Kasumi-1 (cell line): ENCODE measurements around the gene PARL.
A peak's percentile ranks its signal among the peaks of the same experiment; 100 is the strongest.
"Not testable (repeated sequence)": the region's sequence is repeated elsewhere in the genome, so short reads cannot be mapped to it uniquely, and the experiment has no call there.

ENCODE experiments used
- DNase-seq, 2 experiments: peaks; one replicate each; lab custom pipeline; 2025; lab: John Stamatoyannopoulos, UW

Gene PARL

DNA sequence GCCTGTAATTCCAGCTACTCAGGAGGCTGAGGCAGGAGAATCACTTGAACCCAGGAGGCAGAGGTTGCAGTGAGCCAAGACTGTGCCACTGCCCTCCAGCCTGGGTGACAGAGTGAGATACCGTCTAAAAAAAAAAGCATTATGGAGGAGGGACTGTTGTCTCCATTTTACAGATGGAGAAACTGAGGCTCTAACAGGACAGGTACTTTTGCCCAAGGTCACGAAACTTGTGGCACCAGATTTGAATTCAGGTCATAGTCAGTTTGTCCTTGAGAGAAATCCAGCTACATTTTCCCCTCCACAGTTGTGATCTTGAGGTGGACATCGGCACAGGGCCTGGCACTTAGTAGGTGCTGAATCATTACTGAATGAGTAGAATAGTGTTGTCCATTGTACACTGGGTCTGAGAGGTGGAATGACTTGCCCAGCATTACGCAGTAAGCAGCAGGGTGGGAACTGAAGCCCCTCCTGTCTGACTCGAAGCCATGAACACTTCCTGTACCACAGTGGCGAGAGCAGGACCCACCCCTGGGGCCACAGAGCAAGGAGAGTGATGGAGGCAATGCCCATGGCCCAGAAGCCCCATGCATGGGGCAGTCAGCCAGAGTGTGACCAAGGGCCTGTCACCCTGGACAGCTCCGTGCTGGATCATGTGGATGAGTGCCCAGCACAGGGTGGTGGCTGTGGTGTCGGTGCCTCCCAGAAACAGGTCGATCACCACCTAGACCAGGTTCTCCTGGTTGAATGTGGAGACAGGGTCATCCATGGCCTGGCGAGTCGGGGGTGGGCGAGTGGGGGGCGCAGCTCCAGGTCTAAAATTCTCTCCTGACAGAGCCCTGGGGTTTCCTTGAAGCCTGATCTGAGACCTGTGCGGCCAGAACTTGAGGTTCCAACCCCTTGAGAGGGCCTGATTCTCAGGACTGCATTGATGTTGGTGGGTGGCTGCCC, 20.4 kb upstream of the PARL start:
- no peak for DNase-seq

DNA sequence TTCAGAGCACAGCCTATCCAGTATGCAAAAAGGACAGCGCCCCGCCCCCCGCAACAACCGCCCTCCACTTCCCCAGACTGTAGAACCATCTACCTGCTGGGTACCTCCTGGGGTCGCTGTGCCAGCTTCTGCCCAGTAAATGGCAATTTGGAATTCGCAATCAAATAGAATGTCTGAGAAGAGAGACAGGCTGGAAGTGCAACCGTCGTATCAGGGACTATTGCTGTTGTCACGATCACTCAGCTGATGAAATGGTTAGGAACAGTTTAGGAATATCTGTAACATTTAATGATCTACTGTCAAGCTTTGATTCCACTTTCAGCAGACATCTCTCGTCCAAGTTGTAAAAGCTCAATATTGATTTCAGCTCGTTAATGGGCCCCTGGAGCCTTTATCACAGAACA, 13.3 kb upstream of the PARL start:
- DNase-seq = no peak

DNA sequence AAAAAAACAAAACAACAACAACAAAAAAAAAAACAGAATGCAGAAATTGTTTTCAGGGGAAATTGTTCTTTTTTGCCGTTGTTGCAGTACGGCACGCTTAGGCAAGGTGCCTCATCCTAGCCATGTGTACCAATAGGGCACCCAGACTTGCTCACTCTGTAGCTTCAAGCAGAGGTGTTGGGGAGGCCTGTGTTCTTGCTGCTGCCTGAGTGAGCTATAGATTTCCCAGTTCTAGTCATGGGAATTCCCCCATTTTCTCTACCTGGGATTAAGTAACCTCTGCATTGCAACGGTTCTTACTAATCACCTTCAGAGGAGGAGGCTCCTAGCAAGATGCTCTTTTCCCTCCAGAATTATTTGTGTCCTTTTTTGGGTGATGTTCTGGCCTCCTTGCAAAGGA, 12.9 kb upstream of the PARL start:
- no peak for DNase-seq

DNA sequence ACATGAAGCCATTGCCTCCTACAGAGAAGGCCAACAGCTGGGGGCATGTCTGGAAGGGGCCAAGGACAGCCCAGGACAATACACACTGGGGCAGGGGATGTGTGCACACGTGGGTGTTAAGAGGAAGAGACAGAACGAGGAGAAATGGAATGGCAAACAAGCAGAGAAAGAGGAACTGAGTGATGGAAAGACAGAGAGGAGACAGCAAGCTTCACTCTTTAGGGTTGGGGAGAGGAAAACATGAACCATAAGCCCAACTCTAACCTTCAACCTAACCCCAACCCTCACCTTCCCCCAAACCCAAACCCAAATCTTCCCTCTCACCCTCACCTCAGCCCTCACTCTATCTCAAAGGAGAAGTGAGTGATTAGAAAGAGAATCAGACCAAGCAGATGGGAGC, 11.9 kb upstream of the PARL start:
- DNase-seq = no peak

DNA sequence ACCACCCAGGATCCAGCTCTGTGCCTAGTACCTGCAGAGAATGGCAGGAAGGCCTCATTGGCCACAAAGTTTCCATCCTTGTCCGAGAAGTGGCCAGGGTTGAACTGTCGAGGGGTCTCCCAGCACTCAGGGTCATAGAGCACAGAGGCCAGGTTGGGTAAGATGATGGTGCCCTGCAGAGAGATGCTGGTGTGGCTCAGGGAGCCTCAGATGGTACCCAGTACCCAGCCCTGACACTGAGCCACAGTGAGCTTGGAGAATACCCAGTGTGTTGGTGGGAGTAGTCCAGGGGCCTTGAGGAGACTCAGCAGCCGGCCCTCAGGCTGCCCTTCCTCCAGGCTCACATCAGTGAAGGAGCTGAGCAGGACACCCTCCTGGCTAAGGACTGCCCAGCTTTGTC, 11.5 kb upstream of the PARL start:
- DNase-seq = no peak

DNA sequence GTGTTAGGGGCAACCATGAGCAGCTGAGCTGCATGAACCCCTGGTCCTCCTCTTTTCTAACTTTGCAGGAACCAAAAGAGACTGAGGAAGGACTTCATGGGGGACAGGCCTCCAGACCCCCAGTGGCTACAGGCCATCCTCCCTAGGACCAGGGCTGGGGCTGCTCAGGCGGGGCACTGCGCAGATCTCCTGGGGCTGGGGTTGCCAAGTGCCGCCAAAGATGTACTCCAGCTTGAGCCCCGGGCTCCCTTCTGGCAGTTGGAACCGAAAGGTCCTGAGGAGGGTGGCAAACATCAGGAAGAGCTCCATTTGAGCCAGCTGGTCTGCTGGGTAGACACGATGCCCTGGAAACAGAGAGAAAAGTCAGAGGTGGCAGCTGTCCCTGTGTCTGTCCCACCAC, 11.1 kb upstream of the PARL start:
- DNase-seq = no peak

DNA sequence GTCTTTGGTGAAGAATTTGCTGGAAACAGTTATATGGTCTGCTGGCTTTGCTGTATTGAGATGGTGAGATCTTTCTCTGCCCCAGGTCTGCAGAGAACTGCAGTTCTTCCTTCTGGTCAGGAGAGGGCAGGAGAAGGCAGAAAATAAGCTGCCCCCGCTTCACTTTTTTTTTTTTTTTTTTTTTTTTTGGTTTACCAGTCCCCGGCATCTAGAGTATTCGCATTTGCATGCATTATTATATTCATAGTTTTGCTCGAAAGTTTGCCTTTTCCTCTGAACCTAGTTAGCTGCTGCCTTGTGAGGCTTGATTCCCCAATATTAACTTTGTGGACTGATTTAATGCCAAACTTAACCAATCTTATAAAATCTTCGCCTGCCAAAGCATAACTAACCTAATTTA, 10.6 kb upstream of the PARL start:
- peak; percentile 62 to 78 for DNase-seq

DNA sequence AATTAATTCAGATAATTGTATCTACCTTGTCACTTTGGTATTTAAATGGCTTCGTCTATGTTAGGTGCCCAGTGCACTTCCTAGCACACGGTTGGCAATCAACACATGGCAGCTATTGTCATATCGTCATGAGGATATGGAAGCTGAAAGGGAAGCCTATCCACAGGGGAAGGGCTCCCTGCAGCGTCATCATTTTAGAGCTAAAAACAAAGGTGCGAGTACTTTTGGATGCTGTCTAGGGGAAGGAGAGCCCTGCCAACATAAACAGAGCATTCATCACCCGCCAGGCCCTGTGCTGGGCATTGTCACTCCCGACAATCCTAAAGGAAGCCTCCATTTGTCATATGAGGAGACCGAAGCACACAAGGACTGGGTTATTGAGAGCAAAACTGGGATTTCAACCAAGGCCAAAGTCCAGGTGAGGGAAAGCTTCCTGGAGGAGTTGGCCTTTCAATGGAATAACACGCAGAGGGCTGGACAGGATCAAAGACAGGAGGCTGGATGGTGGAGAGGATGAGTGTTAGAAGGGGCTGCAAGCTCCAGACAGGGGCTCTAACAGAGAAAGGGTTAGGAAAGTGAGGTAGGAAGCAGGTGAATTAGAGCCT, 8.0 kb upstream of the PARL start:
- no peak for DNase-seq

DNA sequence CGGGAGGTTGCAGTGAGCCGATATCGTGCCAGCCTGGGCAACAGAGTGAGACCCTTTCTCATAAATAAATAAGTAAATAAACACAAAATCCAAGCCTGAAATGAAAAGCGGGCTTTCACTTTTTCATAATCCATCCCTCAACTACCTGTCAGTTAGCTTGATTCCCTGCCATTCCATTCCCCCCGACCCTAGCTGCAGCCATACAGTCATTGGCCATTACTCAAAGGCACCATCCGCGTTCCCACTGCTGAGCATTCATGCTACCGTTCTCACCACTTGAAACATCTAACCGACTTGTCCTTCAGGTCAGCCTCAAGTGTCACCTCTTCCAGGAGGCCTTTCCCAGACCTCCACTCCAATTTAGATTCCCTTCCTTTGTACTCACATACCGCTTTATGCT, 1.1 kb upstream of the PARL start:
- DNase-seq = no peak

DNA sequence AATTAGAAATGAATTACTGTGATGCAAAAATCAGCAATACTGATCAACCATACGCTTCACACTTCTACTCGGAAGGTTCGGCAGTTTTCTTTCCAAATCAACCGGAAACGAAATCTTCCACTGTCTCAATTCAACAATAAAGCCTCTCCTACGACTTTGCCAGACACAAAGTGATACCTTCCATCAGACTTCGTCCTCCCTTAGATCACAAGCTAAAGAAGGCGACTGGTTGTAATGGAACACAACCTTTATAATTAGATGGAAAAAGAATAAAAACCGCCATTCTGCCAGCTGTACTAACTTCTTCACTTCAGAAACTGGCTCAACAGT, 618 bp downstream of the PARL start:
- no peak for DNase-seq

DNA sequence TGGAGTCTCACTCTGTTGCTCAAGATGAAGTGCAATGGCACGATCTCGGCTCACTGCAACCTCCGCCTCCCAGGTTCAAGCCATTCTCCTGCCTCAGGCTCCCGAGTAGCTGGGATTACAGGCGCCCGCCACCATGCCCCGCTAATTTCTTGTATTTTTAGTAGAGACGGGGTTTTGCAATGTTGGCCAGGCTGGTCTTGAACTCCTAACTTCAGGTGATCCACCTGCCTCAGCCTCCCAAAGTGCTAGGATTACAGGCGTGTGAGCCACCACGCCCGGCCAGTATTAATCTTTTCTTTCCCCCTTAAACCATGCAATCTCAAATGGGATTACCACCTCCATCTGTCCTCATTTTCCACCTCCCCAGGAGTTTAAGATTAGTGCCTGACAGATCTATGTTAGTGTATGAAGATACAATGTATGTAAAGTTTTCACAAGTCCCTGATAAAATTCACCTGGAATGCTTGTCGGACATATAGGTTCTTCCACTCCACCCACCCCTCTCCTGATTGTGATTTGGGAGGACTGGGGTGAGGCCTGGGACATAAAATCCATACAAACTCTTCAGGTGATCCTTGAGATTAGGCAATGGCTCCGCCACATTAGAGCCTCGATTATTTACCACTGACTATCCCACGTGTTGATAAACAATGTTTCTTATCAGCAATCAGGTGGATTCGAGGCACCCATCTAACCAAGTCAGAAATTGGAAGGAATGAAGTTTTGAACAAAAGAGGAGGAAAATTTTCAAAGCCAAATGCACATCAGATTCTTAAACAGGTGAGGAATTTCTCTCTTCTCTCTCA, 1.2 kb downstream of the PARL start:
- no peak for DNase-seq

DNA sequence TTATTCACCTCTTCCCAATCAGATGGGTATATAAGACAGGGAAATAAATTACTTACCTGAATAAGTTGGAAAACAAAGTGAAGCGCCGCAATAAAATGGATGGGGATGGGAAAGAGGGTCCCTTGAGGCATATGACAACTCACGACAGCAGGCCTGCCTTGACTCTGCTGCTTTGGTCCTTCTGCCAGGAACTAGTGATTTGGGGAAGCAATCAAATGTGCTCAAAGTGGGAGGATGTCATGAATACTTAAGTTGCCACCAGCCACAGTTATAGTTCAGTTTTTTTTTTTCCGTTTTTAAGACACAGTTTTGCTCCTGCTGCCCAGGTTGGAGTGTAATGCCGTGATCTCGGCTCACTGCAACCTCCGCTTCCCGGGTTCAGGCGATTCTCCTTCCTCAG, 4.6 kb downstream of the PARL start:
- peak in 1 of 2 experiments; percentile 33 for DNase-seq

DNA sequence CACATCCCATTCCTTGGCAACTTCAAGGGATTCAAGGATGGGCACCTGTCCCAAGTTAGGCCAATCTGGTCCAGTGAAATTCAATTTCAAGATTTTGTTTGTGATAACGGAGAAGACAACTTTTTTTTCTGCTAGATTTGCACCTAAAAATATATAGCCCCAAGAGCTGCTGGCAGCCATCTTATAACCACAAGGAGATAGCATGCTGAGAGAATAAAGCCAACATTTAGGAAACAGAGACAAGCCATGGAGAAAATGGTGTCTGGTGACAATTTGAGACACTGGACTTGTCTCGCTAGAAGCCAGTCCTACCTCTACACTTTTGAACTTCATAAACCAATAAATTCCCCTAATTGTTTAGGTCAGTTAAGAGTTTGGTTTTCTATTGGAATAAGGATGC, 5.4 kb downstream of the PARL start:
- no peak for DNase-seq

DNA sequence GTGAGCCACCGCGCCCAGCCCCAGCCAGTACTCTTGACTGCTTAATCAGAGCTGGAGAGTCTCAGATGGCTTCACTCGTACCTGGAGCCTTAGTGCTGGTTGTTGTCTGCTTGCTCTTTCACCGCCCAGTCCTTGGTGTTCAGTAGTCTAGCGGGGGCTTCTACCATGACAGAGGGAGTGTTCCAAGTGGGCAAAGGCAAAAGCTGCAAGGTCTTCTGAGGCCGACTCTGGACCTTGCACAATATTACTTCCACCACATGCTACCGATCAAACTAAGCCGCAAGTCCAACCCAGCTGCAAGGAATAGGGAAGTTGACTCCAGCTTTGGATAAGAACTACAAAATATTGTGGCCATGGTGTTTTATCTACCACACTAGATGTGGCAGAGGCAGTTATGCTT, 6.6 kb downstream of the PARL start:
- DNase-seq = peak; percentile 97 to 98

DNA sequence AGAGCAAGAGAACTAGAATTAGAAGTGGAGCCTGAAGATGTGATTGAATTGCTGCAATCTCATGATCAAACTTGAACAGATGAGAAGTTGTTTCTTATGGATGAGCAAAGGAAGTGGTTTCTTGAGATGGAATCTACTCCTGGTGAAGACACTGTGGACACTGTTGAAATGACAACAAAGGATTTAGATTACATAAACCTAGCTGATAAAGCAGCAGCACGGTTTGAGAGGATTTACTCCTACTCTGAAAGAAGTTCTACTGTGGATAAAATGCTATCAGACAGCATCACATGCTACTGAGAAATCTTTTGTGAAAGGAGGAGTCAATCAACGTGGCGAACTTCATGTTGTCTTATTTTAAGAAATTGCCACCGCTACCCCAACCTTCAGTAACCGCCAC, 7.5 kb downstream of the PARL start:
- not testable (repeated sequence) for DNase-seq

DNA sequence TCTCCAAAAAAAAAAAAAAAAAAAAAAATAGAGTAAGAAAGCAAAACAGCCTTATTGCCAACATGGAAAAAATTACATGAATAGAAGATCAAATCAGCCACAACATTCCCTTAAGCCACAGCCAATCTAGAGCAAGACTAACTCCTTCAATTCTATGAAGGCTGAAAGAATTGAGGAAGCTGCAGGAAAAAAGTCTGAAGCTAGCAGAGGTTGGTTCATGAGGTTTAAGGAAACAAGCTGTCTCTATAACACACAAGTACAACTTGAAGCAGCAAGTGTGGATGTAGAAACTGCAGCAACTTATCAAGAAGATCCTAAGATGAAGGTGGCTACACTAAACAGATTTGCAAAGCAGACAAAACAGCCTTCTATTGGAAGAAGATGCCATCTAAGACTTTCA, 9.3 kb downstream of the PARL start:
- DNase-seq = peak; percentile 48 to 53

DNA sequence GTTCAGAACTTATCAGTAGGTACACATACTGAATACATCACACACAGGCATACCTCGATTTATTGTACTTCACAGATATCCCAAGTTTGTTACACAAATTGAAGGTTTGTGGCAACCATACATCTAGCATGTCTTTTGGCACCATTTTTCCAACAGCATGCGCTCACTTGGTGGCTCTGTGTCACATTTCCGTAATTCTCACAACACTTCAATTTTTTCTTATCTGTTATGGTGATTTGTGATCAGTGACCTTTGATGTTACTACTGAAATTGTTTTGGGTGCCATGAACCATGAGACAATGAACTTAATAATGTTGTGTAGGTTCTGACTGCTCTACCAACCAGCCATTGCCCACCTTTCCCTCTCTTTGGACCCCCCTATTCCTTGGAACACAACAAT, 10.8 kb downstream of the PARL start:
- no peak for DNase-seq

DNA sequence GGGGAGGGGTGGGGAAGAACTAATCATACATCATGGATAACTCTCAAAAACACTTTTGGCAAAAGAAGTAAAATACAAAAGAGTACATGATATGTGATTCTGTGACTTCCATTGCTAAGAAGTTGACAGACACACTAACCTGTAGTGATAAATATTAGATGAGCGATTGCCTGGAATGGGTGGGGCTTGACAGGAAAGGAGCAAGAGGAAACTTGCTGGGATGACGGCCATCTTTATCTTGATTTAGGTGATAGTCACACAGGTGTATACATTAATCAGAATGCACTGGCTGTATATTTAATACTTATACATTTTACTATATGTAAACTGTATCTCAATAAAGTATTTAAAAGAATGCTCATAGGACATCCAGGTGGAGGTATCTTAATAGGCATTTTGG, 13.1 kb downstream of the PARL start:
- DNase-seq = no peak

DNA sequence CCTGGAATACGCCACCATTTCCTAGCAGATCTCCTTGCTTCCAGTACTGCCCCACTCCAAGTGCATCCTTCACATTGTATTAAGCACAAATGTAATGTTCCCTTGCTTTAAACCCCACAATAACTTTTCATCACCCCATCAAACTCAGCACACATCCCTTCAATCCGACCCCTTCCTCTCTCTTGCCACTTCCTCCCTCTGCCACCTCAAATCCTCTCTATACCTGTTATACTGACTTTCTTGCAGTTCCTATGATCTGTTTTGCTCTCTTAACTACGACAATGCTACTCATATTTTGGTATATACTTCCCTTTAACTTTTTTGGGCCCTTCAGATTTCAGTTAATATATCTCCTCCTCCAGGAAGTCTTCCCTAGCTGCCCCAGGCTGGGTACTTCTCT, 14.1 kb downstream of the PARL start:
- peak in 1 of 2 experiments; percentile 3 for DNase-seq

DNA sequence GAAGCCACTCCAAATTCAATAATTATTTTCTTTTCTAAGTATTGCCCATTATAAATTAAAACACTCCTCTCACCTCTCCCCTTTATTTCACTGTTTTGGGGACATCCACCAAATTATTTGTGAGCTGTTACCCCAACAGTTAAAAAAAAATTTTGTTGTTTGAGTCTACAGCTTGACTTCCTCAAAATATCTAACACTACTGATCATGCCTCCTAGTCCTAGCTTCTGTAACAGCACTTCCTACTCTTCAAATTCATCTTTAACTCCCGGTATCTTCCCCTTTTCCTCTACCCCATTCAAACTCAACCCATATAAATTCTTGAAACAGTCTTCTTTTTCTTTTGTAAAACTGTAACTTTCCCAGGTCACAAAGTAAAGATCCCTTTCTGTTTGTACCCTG, 15.9 kb downstream of the PARL start:
- DNase-seq = peak; percentile 95

DNA sequence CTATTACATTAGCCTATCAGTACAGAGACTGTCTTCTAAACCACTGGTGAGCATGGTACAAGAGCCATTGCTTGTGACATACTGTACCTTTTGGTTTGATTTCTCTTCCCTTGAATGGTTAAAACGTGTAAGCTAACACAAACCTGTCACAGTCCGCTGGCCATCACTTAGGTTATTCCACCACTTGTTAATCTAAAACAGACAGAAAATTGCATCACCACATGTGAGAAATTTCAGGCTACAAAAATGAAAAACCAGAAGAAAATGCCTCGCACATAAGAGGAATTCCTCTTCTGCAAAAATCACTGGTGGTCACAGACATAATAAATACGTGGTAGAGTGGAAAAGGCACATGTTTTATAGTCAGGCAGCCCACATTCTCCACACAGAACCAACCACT, 22.1 kb downstream of the PARL start:
- no peak for DNase-seq

DNA sequence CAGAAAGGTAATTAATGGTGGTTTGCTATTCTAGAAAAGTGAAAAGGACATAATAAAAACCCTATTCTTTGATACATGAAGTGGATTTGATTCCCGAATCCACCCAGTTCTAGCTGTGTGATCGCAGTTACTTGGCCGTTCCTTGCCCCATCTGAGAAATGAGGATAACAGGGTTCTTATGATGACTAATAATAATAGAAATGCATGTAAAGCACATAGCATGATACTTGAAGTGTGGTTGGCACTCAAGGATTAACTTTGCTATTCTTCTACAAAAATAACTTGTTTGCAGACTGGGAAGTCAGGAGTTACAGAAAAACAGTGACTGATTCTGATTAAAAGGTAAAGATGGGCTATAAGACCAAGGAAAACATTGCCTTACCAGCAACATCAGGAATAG, 26.8 kb downstream of the PARL start:
- DNase-seq = no peak
